ENCODE data around the gene FLT1.

FLT1 gene

GRCh38 chr13:28349907-28350654 lies 144.8 kb downstream of the FLT1 start:
- Histone ChIP-seq H3K27ac (ENCODE audit: insufficient read depth, low read depth, low read length, poor library complexity, severe bottlenecking) (no peak overlapping the region), H3K4me1 (ENCODE audit: control insufficient read depth, insufficient read depth, low read length) (no peaks in the 10 kb centered on the region), H3K27me3 (ENCODE audit: control insufficient read depth, insufficient read depth, low read length, poor library complexity, severe bottlenecking) (no peaks in the 10 kb centered on the region), H3K9me3 (ENCODE audit: control insufficient read depth, low read length) (no peaks in the 10 kb centered on the region), H3K36me3 (ENCODE audit: control insufficient read depth, insufficient read depth, low read length) (no peaks in the 10 kb centered on the region), H3K4me3 (ENCODE audit: insufficient read depth, low read depth, low read length) (no peak overlapping the region)
- 91 to 94% methylated on average over 8 of the region's 8 CpGs for WGBS, 2 experiments

GRCh38 chr13:28349371-28349770 lies 145.6 kb downstream of the FLT1 start:
- no peak overlapping the region for H3K27ac ChIP-seq (ENCODE audit: insufficient read depth, low read depth, low read length, poor library complexity, severe bottlenecking)
- no peak overlapping the region for H3K4me3 ChIP-seq (ENCODE audit: insufficient read depth, low read depth, low read length)
- no peaks in the 10 kb centered on the region for H3K36me3 ChIP-seq (ENCODE audit: control insufficient read depth, insufficient read depth, low read length)
- 89 to 90% methylated on average over 4 to 6 of the region's 6 CpGs for WGBS, 2 experiments
- H3K27me3 ChIP-seq (ENCODE audit: control insufficient read depth, insufficient read depth, low read length, poor library complexity, severe bottlenecking): no peaks in the 10 kb centered on the region
- H3K9me3 ChIP-seq (ENCODE audit: control insufficient read depth, low read length): no peaks in the 10 kb centered on the region
- no peaks in the 10 kb centered on the region for H3K4me1 ChIP-seq (ENCODE audit: control insufficient read depth, insufficient read depth, low read length)

GRCh38 chr13:28347456-28348371 lies 147.2 kb downstream of the FLT1 start:
- no peaks in the 10 kb centered on the region for H3K36me3 ChIP-seq (ENCODE audit: control insufficient read depth, insufficient read depth, low read length)
- no peak overlapping the region for H3K27ac ChIP-seq (ENCODE audit: insufficient read depth, low read depth, low read length, poor library complexity, severe bottlenecking)
- no peak overlapping the region for H3K4me3 ChIP-seq (ENCODE audit: insufficient read depth, low read depth, low read length)
- WGBS, 2 experiments: 94 to 97% methylated on average over 5 of the region's 5 CpGs
- no peaks in the 10 kb centered on the region for H3K9me3 ChIP-seq (ENCODE audit: control insufficient read depth, low read length)
- H3K27me3 ChIP-seq (ENCODE audit: control insufficient read depth, insufficient read depth, low read length, poor library complexity, severe bottlenecking): no peaks in the 10 kb centered on the region
- H3K4me1 ChIP-seq (ENCODE audit: control insufficient read depth, insufficient read depth, low read length): no peaks in the 10 kb centered on the region

GRCh38 chr13:28346154-28346553 lies 148.8 kb downstream of the FLT1 start:
- Histone ChIP-seq H3K27ac (ENCODE audit: insufficient read depth, low read depth, low read length, poor library complexity, severe bottlenecking) (no peak overlapping the region), H3K4me1 (ENCODE audit: control insufficient read depth, insufficient read depth, low read length) (no peaks in the 10 kb centered on the region), H3K36me3 (ENCODE audit: control insufficient read depth, insufficient read depth, low read length) (no peaks in the 10 kb centered on the region), H3K9me3 (ENCODE audit: control insufficient read depth, low read length) (no peaks in the 10 kb centered on the region), H3K4me3 (ENCODE audit: insufficient read depth, low read depth, low read length) (no peak overlapping the region), H3K27me3 (ENCODE audit: control insufficient read depth, insufficient read depth, low read length, poor library complexity, severe bottlenecking) (no peaks in the 10 kb centered on the region)
- WGBS, 2 experiments: 87 to 95% methylated on average over 2 of the region's 2 CpGs

- Histone ChIP-seq H3K27me3 (ENCODE audit: control insufficient read depth, insufficient read depth, low read length, poor library complexity, severe bottlenecking) (no peaks in the 10 kb centered on the region), H3K27ac (ENCODE audit: insufficient read depth, low read depth, low read length, poor library complexity, severe bottlenecking) (no peak overlapping the region)
- WGBS, 2 experiments: 87 to 91% methylated on average over 3 of the region's 3 CpGs
These were observed 150.8 kb downstream of the FLT1 start for GRCh38 chr13:28344163-28344562.

GRCh38 chr13:28342251-28342650 lies 152.7 kb downstream of the FLT1 start:
- Histone ChIP-seq H3K27me3 (ENCODE audit: control insufficient read depth, insufficient read depth, low read length, poor library complexity, severe bottlenecking) (no peaks in the 10 kb centered on the region), H3K4me3 (ENCODE audit: insufficient read depth, low read depth, low read length) (no peak overlapping the region), H3K27ac (ENCODE audit: insufficient read depth, low read depth, low read length, poor library complexity, severe bottlenecking) (no peak overlapping the region), H3K4me1 (ENCODE audit: control insufficient read depth, insufficient read depth, low read length) (no peaks in the 10 kb centered on the region), H3K9me3 (ENCODE audit: control insufficient read depth, low read length) (no peaks in the 10 kb centered on the region), H3K36me3 (ENCODE audit: control insufficient read depth, insufficient read depth, low read length) (no peaks in the 10 kb centered on the region)
- 78 to 91% methylated on average over 2 of the region's 2 CpGs for WGBS, 2 experiments

More at GRCh38 chr13:28344163-28344562, 150.8 kb downstream of the FLT1 start:
- no peak overlapping the region for H3K4me3 ChIP-seq (ENCODE audit: insufficient read depth, low read depth, low read length)
- no peaks in the 10 kb centered on the region for H3K4me1 ChIP-seq (ENCODE audit: control insufficient read depth, insufficient read depth, low read length)
- no peaks in the 10 kb centered on the region for H3K9me3 ChIP-seq (ENCODE audit: control insufficient read depth, low read length)
- no peaks in the 10 kb centered on the region for H3K36me3 ChIP-seq (ENCODE audit: control insufficient read depth, insufficient read depth, low read length)

GRCh38 chr13:28340272-28340793 lies 154.6 kb downstream of the FLT1 start:
- H3K27ac ChIP-seq (ENCODE audit: insufficient read depth, low read depth, low read length, poor library complexity, severe bottlenecking): no peak overlapping the region
- H3K4me3 ChIP-seq (ENCODE audit: insufficient read depth, low read depth, low read length): no peak overlapping the region
- no peaks in the 10 kb centered on the region for H3K9me3 ChIP-seq (ENCODE audit: control insufficient read depth, low read length)
- H3K27me3 ChIP-seq (ENCODE audit: control insufficient read depth, insufficient read depth, low read length, poor library complexity, severe bottlenecking): no peaks in the 10 kb centered on the region
- H3K4me1 ChIP-seq (ENCODE audit: control insufficient read depth, insufficient read depth, low read length): no peaks in the 10 kb centered on the region
- no peaks in the 10 kb centered on the region for H3K36me3 ChIP-seq (ENCODE audit: control insufficient read depth, insufficient read depth, low read length)
- 86 to 88% methylated on average over 2 of the region's 2 CpGs for WGBS, 2 experiments

GRCh38 chr13:28339419-28339818 lies 155.5 kb downstream of the FLT1 start:
- H3K4me1 ChIP-seq (ENCODE audit: control insufficient read depth, insufficient read depth, low read length): no peaks in the 10 kb centered on the region
- H3K36me3 ChIP-seq (ENCODE audit: control insufficient read depth, insufficient read depth, low read length): no peaks in the 10 kb centered on the region
- H3K4me3 ChIP-seq (ENCODE audit: insufficient read depth, low read depth, low read length): no peak overlapping the region
- no peak overlapping the region for H3K27ac ChIP-seq (ENCODE audit: insufficient read depth, low read depth, low read length, poor library complexity, severe bottlenecking)
- no peaks in the 10 kb centered on the region for H3K27me3 ChIP-seq (ENCODE audit: control insufficient read depth, insufficient read depth, low read length, poor library complexity, severe bottlenecking)
- 88 to 98% methylated on average over 2 of the region's 2 CpGs for WGBS, 2 experiments
- H3K9me3 ChIP-seq (ENCODE audit: control insufficient read depth, low read length): no peaks in the 10 kb centered on the region

GRCh38 chr13:28338742-28339141 lies 156.2 kb downstream of the FLT1 start:
- H3K4me1 ChIP-seq (ENCODE audit: control insufficient read depth, insufficient read depth, low read length): no peaks in the 10 kb centered on the region

GRCh38 chr13:28338006-28338574 lies 156.8 kb downstream of the FLT1 start:
- Histone ChIP-seq H3K9me3 (ENCODE audit: control insufficient read depth, low read length) (no peaks in the 10 kb centered on the region), H3K4me3 (ENCODE audit: insufficient read depth, low read depth, low read length) (no peak overlapping the region), H3K27ac (ENCODE audit: insufficient read depth, low read depth, low read length, poor library complexity, severe bottlenecking) (no peak overlapping the region), H3K36me3 (ENCODE audit: control insufficient read depth, insufficient read depth, low read length) (no peaks in the 10 kb centered on the region), H3K4me1 (ENCODE audit: control insufficient read depth, insufficient read depth, low read length) (no peaks in the 10 kb centered on the region), H3K27me3 (ENCODE audit: control insufficient read depth, insufficient read depth, low read length, poor library complexity, severe bottlenecking) (no peaks in the 10 kb centered on the region)
- 81 to 82% methylated on average over 4 of the region's 4 CpGs for WGBS, 2 experiments

More at GRCh38 chr13:28338742-28339141, 156.2 kb downstream of the FLT1 start:
- no peaks in the 10 kb centered on the region for H3K36me3 ChIP-seq (ENCODE audit: control insufficient read depth, insufficient read depth, low read length)
- 97 to 100% methylated on average over 5 of the region's 6 CpGs for WGBS, 2 experiments
- no peaks in the 10 kb centered on the region for H3K27me3 ChIP-seq (ENCODE audit: control insufficient read depth, insufficient read depth, low read length, poor library complexity, severe bottlenecking)
- H3K9me3 ChIP-seq (ENCODE audit: control insufficient read depth, low read length): no peaks in the 10 kb centered on the region
- H3K4me3 ChIP-seq (ENCODE audit: insufficient read depth, low read depth, low read length): no peak overlapping the region
- no peak overlapping the region for H3K27ac ChIP-seq (ENCODE audit: insufficient read depth, low read depth, low read length, poor library complexity, severe bottlenecking)

Data from ectodermal cell (in vitro differentiated cells).